Measurements from ENCODE around the gene NRG3. TPM values are rescaled to one million over a fixed set of nuclear protein-coding genes. Genes with fewer than 3 reads are reported as not detected.
"Not testable (repeated sequence)": the region's sequence is repeated elsewhere in the genome, so short reads cannot be mapped to it uniquely, and the experiment has no call there.

NRG3 gene
- total RNA-seq, 1 experiment from 2014 or later: not detected

- no peaks in the 10 kb centered on the region for H3K36me3 ChIP-seq (ENCODE audit: control insufficient read depth in 1 of 2, insufficient read depth in 2 of 2, low read length in 2 of 2)
- H3K79me2 ChIP-seq (ENCODE audit: insufficient read depth, low read length): no peaks in the 10 kb centered on the region
- H3K27me3 ChIP-seq (ENCODE audit: insufficient read depth, low read length): no peaks in the 10 kb centered on the region
- no peak overlapping the region for H3K4me2 ChIP-seq (ENCODE audit: low read length)
- no peak for ATAC-seq
- H3K4me3 ChIP-seq (replicated peaks in 1 of 2; ENCODE audit: low read depth in 1 of 2, low read length in 2 of 2): no peak overlapping the region
- DNase-seq (ENCODE audit: low read depth, low spot score): no peak
- peaks cover 12 to 23% of the 10 kb centered on the region in 2 experiments; a peak in 2 of 4 replicates for H3K9me3 ChIP-seq (ENCODE audit: control insufficient read depth in 1 of 2, insufficient read depth in 1 of 2, low read depth in 1 of 2, low read length in 2 of 2)
- no peak overlapping the region for H2AFZ ChIP-seq (ENCODE audit: low read depth, low read length, poor library complexity, severe bottlenecking)
- ChIA-PET CTCF (no interaction called here), RAD21 (ENCODE audit: low non-redundant PET in 1 of 2, low total read pairs in 2 of 2, uncharacterized antibody in 2 of 2, unreplicated experiment in 2 of 2) (no interaction called here), POLR2A (no interaction called here)
- no peaks in the 10 kb centered on the region for H3K9me2 ChIP-seq (ENCODE audit: insufficient read depth)
- no peak overlapping the region for H3K9ac ChIP-seq (ENCODE audit: low read length)
- no peak overlapping the region for H3K27ac ChIP-seq (ENCODE audit: low read depth, low read length)
- intact Hi-C loops (cut with micrococcal nuclease): no loop called here
- TF ChIP-seq SRF (IDR thresholded peaks at IDR 0.05; ENCODE audit: low read depth) (no peak), ZBTB33 (IDR thresholded peaks at IDR 0.05; ENCODE audit: extremely low read depth, insufficient replicate concordance, low read length) (no peak), ZNF274 (IDR thresholded peaks at IDR 0.05; ENCODE audit: low read depth, low read length) (no peak), FOSL1 (IDR thresholded peaks at IDR 0.05; ENCODE audit: low read depth) (no peak), POLR2A (IDR thresholded peaks at IDR 0.05; ENCODE audit: borderline replicate concordance, extremely low read depth, insufficient read depth, insufficient read length) (no peak), CEBPB (IDR thresholded peaks at IDR 0.05; ENCODE audit: low read depth) (no peak), TCF7L2 (IDR thresholded peaks at IDR 0.05; ENCODE audit: borderline replicate concordance, extremely low read depth, insufficient read depth, insufficient read length) (no peak), ATF3 (IDR thresholded peaks at IDR 0.05) (no peak), YY1 (IDR thresholded peaks at IDR 0.05; ENCODE audit: extremely low read depth, insufficient replicate concordance, low read depth, low read length) (no peak)
- no peaks in the 10 kb centered on the region for H3K4me1 ChIP-seq (ENCODE audit: control insufficient read depth in 1 of 2, insufficient read depth in 2 of 2, low read length in 2 of 2)
- no peaks in the 10 kb centered on the region for H4K20me1 ChIP-seq (ENCODE audit: insufficient read depth)
- no TSS peak for BruUV-seq (replicated peaks)
These were observed 181.4 kb downstream of the NRG3 start for GRCh38 chr10:82056391-82056790.

- H3K9me2 ChIP-seq (ENCODE audit: insufficient read depth); H3K4me2 ChIP-seq (ENCODE audit: low read length); H4K20me1 ChIP-seq (ENCODE audit: insufficient read depth); H3K27ac ChIP-seq (ENCODE audit: low read depth, low read length); H3K4me1 ChIP-seq (ENCODE audit: control insufficient read depth in 1 of 2, insufficient read depth in 2 of 2, low read length in 2 of 2); H3K36me3 ChIP-seq (ENCODE audit: control insufficient read depth in 1 of 2, insufficient read depth in 2 of 2, low read length in 2 of 2); CTCF ChIA-PET; RAD21 ChIA-PET (ENCODE audit: low non-redundant PET in 1 of 2, low total read pairs in 2 of 2, uncharacterized antibody in 2 of 2, unreplicated experiment in 2 of 2); H3K9ac ChIP-seq (ENCODE audit: low read length); BruUV-seq (replicated peaks); H3K79me2 ChIP-seq (ENCODE audit: insufficient read depth, low read length); H3K27me3 ChIP-seq (ENCODE audit: insufficient read depth, low read length); POLR2A ChIA-PET; intact Hi-C loops (cut with micrococcal nuclease); ATAC-seq; H2AFZ ChIP-seq (ENCODE audit: low read depth, low read length, poor library complexity, severe bottlenecking); DNase-seq (ENCODE audit: low read depth, low spot score); H3K4me3 ChIP-seq (replicated peaks in 1 of 2; ENCODE audit: low read depth in 1 of 2, low read length in 2 of 2): not testable (repeated sequence)
- peaks cover 0 to 22% of the 10 kb centered on the region in 2 experiments; a peak in 2 of 4 replicates for H3K9me3 ChIP-seq (ENCODE audit: control insufficient read depth in 1 of 2, insufficient read depth in 1 of 2, low read depth in 1 of 2, low read length in 2 of 2)
These were observed 192.2 kb downstream of the NRG3 start for GRCh38 chr10:82067192-82067591.
